Right atrium auricular region (tissue), 2 donors: Measurements from ENCODE around the gene LRP1. TPM values are rescaled to one million over a fixed set of nuclear protein-coding genes. Genes with fewer than 3 reads are reported as not detected.

Experiments
- DNase-seq: peaks from one replicate; pipeline ENCODE4 v3.0.0-alpha.2; 2019; ENCODE audit warnings: low spot score
- H3K27ac ChIP-seq, 2 donors: fragments of 200-600 bp; sonication (generic); 1 replicate in 1 of 2; 2 replicates in 1 of 2; pipeline ENCODE4 v1.5.1; 2016 to 2019
- H3K27me3 ChIP-seq, 2 donors: fragments of 200-600 bp; sonication (generic); one replicate each; pipeline versions ENCODE4 v1.5.1 to v1.6.0; 2017 to 2019
- H3K36me3 ChIP-seq: fragments of 200-600 bp; sonication (generic); one replicate; pipeline ENCODE4 v1.5.1; 2016
- H3K4me1 ChIP-seq, 2 donors: fragments of 200-600 bp; sonication (generic); one replicate each; pipeline versions ENCODE4 v1.5.1 to v1.6.0; 2017 to 2019
- H3K4me3 ChIP-seq, 2 donors: fragments of 200-600 bp; sonication (generic); 1 replicate in 1 of 2; 2 replicates in 1 of 2; pipeline ENCODE4 v1.5.1; 2017 to 2019; ENCODE audit warnings: mild to moderate bottlenecking in 1 of 2, moderate library complexity in 1 of 2
- H3K9me3 ChIP-seq, 2 donors: fragments of 200-600 bp; sonication (generic); one replicate each; pipeline ENCODE4 v1.5.1; 2019
- CTCF ChIP-seq, 2 donors: fragments of 200-600 bp; sonication (generic); IDR thresholded peaks; one replicate each; pipeline ENCODE4 v1.5.1; 2019; ENCODE audit warnings: antibody characterized with exemption in 2 of 2
- total RNA-seq, 2 donors: library from RNA; depleted of rRNA; stranded (reverse); fragments of >200 nt; gene quantifications; one replicate each; pipeline ENCODE4 v1.1.0, GENCODE V29; 2016

Gene LRP1
- total RNA-seq, 2 donors from 2014 or later: 89.4 to 211 TPM

- Histone ChIP-seq H3K36me3 (peaks cover 65% of the 10 kb centered on the region), H3K9me3 (no peaks in the 10 kb centered on the region), H3K27me3 (no peaks in the 10 kb centered on the region), H3K4me1 (peaks cover 0 to 5% of the 10 kb centered on the region in 2 donors), H3K27ac (no peak overlapping the region), H3K4me3 (no peak overlapping the region)
- no peak for DNase-seq
- TF ChIP-seq CTCF (IDR thresholded peaks at IDR 0.05): no peak
These were observed 26.2 kb upstream of the LRP1 start for GRCh38 chr12:57101892-57102695.

GRCh38 chr12:57103856-57104255 is 24.4 kb upstream of the LRP1 start:
- Histone ChIP-seq H3K4me1 (peaks cover 0 to 16% of the 10 kb centered on the region in 2 donors), H3K4me3 (no peak overlapping the region), H3K9me3 (no peaks in the 10 kb centered on the region), H3K36me3 (peaks cover 60% of the 10 kb centered on the region), H3K27ac (no peak overlapping the region), H3K27me3 (no peaks in the 10 kb centered on the region)
- no peak for DNase-seq
- no peak for TF ChIP-seq CTCF (IDR thresholded peaks at IDR 0.05)

GRCh38 chr12:57104292-57104910 is 23.9 kb upstream of the LRP1 start:
- Histone ChIP-seq H3K4me3 (no peak overlapping the region), H3K4me1 (peaks cover 0 to 20% of the 10 kb centered on the region in 2 donors), H3K9me3 (no peaks in the 10 kb centered on the region), H3K36me3 (peaks cover 55% of the 10 kb centered on the region), H3K27me3 (no peaks in the 10 kb centered on the region), H3K27ac (no peak overlapping the region)
- no peak for TF ChIP-seq CTCF (IDR thresholded peaks at IDR 0.05)
- DNase-seq: no peak

GRCh38 chr12:57105011-57105753 is 23.1 kb upstream of the LRP1 start:
- no peak for TF ChIP-seq CTCF (IDR thresholded peaks at IDR 0.05)
- peaks cover 0 to 28% of the 10 kb centered on the region in 2 donors for H3K4me1 ChIP-seq
- H3K4me3 ChIP-seq: no peak overlapping the region
- H3K36me3 ChIP-seq: peaks cover 52% of the 10 kb centered on the region
- no peak for DNase-seq
- H3K27me3 ChIP-seq: no peaks in the 10 kb centered on the region
- no peak overlapping the region for H3K27ac ChIP-seq
- no peaks in the 10 kb centered on the region for H3K9me3 ChIP-seq

GRCh38 chr12:57106021-57106708 is 22.1 kb upstream of the LRP1 start:
- Histone ChIP-seq H3K36me3 (peaks cover 52% of the 10 kb centered on the region), H3K4me3 (no peak overlapping the region), H3K9me3 (no peaks in the 10 kb centered on the region), H3K27me3 (no peaks in the 10 kb centered on the region), H3K4me1 (peaks cover 0 to 28% of the 10 kb centered on the region in 2 donors), H3K27ac (no peak overlapping the region)
- DNase-seq: no peak
- no peak for TF ChIP-seq CTCF (IDR thresholded peaks at IDR 0.05)
